ENCODE results near the gene PARP11. TPM values are rescaled to one million over a fixed set of nuclear protein-coding genes. Genes with fewer than 3 reads are reported as not detected.
"Not testable (repeated sequence)": the region's sequence is repeated elsewhere in the genome, so short reads cannot be mapped to it uniquely, and the experiment has no call there.

PARP11 gene
- total RNA-seq, 1 donor from 2014 or later = 4.8 TPM

DNA sequence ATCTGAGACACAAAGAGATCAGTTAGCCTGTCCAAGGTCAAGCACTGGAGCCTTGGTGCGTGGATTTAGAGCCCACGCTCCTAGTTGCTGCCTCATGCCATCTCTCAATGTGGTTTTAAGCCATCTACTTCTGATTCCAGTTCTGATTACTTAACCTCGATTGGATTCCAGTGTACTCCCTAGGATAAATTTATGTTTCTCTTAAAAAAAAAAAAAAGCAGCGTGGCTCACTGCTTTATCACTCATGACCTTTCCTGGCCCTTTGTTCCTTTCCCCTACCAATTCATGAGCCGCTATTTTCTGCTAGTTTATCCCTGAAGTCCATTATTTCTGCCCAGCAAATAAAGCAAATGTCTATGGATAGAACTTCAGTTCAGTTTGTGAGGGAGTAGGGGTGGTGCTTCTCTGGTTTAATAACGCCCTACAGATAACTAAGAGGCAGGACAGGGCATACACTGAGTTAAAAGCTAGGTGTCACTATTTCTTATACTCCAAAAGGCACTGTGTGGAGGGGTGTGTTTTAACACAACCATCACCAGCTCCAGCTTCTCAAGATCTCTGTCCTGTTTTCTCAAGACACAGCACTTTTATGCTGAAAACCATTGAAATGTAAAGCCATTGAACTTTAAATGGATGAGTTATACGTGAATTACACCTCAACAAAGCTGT lies 9.8 kb upstream of the PARP11 start:
- no peak for DNase-seq (ENCODE audit: low spot score)

GRCh38 chr12:3882406-3882805 lies 9.2 kb upstream of the PARP11 start:
- DNase-seq (ENCODE audit: low spot score) (no peak), ATAC-seq (no peak)

More for the DNA sequence above, 9.8 kb upstream of the PARP11 start:
- peak; percentile 82 for ATAC-seq

DNA sequence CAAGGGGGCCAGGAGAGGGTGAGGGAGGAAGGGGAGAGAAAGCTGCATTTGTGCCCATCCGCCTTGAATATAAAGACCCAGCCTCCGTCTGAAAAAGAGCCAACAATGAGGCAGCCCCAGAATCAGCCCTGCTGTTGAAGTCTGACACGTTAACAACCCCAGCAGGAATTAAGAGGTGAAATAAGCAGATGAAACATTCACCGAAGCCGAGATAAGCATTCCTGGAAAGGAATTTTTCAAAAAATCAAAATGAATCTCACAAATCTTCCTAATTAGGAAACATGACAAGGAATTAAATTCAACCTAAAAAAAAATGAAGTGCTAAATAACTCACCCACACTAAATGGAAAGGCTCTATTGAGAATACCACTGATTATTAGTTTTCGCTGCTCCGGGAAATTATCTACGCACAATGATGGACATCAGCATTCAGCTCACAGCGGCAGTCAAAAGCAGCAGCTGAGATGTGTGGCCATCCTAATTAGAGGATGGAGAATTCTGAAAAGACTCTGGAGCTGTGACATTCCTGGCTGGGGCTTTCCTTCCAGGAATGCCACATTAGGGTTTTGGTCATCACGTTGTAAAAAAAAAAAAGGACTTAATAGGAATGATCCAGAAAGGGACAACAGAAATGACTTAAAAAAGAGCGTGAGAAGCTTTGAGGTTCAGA lies 8.2 kb upstream of the PARP11 start:
- DNase-seq (ENCODE audit: low spot score) = no peak

GRCh38 chr12:3879846-3880245 lies 6.6 kb upstream of the PARP11 start:
- no peak for ATAC-seq

More for the DNA sequence above, 8.2 kb upstream of the PARP11 start:
- ATAC-seq = no peak

DNA sequence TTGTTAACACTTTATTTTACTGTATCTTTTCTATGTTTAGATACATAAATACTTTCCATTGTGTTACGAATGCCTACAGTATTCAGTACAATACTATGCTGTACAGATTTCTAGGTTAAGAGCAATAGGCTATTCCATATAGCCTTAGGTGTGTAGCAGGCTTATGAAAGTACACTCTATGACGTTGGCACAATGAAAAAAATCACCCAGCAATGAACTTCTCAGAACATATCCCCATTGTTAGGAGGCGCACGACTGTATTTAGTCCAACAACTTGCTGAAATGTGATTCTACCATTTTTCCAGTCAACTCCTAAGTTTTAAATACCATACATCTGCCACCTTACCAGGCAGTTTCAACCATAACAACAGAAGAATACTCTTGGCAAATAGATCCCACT lies 1.8 kb downstream of the PARP11 start:
- ATAC-seq (no peak), DNase-seq (ENCODE audit: low spot score) (no peak)

More at GRCh38 chr12:3879846-3880245, 6.6 kb upstream of the PARP11 start:
- no peak for DNase-seq (ENCODE audit: low spot score)

DNA sequence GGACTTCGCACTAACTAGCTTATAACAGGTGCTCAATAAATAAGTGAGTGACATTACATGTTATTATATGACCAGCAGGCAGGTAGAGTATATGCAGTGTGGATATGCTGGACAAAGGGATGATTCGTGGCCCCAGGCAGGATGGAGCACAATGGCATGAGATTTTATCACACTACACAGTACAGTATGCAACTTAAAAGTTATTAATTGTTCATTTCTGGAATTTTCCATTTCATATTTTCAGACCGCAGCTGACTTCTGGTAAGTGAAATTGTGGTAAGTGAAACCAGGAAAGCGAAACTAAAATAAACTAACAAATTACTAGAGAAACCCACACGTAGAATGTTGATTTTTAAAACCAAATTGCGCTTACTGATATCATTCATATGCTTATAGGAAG lies 3.3 kb downstream of the PARP11 start:
- DNase-seq (ENCODE audit: low spot score) (no peak), ATAC-seq (no peak)

- ATAC-seq (no peak), DNase-seq (ENCODE audit: low spot score) (no peak)
Measured at GRCh38 chr12:3869433-3869832, 3.8 kb downstream of the PARP11 start.

GRCh38 chr12:3863756-3864155 lies 9.4 kb downstream of the PARP11 start:
- ATAC-seq = no peak

DNA sequence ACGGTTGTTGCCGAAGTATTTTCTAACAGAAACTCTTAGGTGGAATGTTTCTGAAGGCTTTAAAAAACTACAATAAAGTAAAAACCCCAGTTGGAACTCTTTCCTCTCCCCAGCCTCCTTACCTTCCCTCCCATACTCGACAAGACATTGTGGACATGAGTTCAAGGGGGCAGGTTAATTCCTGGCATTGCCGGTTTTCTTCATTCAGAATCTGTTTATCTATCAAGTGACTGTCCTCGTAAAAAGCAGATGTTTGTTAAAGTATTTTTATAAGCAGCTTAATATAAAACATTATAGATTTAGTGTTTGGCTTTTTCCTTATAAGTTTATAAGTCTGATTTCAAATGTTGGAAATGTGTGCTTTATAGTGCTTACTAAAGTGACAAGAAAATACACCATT lies 30.7 kb downstream of the PARP11 start:
- ATAC-seq = no peak
- DNase-seq (ENCODE audit: low spot score) = no peak

More at GRCh38 chr12:3863756-3864155, 9.4 kb downstream of the PARP11 start:
- DNase-seq (ENCODE audit: low spot score) = no peak

- ATAC-seq = no peak
- DNase-seq (ENCODE audit: low spot score) = no peak
Measured at GRCh38 chr12:3841783-3842182, 31.4 kb downstream of the PARP11 start.

DNA sequence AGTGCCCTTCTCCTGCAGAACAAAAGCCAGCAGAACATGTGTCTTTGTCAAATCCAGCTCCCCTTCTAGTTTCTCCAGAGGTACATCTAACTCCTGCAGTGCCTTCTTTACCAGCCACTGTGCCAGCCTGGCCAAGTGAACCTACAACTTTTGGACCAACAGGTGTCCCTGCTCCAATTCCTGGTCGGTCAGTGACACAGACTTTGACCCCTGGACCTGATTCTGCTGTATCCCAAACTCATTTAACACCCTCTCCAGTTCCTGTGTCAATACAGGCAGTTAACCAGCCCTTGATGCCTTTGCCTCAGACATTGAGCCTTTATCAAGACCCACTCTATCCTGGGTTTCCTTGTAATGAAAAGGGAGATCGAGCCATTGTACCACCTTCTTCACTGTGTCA lies 32.4 kb downstream of the PARP11 start:
- ATAC-seq (peak; percentile 96), DNase-seq (ENCODE audit: low spot score) (peak; percentile 71)

GRCh38 chr12:3839745-3840144 lies 33.5 kb downstream of the PARP11 start:
- DNase-seq (ENCODE audit: low spot score); ATAC-seq: not testable (repeated sequence)

GRCh38 chr12:3838701-3839548 lies 34.3 kb downstream of the PARP11 start:
- peak; percentile 35 for ATAC-seq
- DNase-seq (ENCODE audit: low spot score) = not testable (repeated sequence)

- DNase-seq (ENCODE audit: low spot score) (no peak), ATAC-seq (no peak)
Measured at GRCh38 chr12:3838076-3838475, 35.1 kb downstream of the PARP11 start.

- DNase-seq (ENCODE audit: low spot score) (no peak), ATAC-seq (no peak)
Measured at GRCh38 chr12:3837049-3837448, 36.1 kb downstream of the PARP11 start.

- no peak for ATAC-seq
- no peak for DNase-seq (ENCODE audit: low spot score)
Measured at GRCh38 chr12:3836641-3837040, 36.6 kb downstream of the PARP11 start.

DNA sequence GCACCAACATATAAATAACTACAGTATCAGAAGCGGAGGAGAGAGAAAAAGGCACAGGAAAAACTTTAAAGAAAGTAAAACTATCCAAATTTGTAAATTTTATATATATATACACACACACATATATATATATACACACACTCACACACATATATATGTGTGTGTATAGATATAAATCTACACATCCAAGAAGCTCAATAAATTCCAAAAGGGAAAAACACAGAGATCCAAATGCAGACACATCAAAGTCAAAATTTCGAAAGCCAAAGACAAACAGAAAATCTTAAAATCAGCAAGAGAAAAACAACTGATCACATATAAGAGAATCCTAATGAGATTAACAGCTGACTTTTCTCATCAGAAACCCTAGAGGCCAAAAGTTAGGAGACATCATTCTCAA lies 37.3 kb downstream of the PARP11 start:
- DNase-seq (ENCODE audit: low spot score) (no peak), ATAC-seq (no peak)

GRCh38 chr12:3834774-3835173 lies 38.4 kb downstream of the PARP11 start:
- no peak for DNase-seq (ENCODE audit: low spot score)
- no peak for ATAC-seq

GRCh38 chr12:3833670-3834310 lies 39.4 kb downstream of the PARP11 start:
- ATAC-seq = no peak

DNA sequence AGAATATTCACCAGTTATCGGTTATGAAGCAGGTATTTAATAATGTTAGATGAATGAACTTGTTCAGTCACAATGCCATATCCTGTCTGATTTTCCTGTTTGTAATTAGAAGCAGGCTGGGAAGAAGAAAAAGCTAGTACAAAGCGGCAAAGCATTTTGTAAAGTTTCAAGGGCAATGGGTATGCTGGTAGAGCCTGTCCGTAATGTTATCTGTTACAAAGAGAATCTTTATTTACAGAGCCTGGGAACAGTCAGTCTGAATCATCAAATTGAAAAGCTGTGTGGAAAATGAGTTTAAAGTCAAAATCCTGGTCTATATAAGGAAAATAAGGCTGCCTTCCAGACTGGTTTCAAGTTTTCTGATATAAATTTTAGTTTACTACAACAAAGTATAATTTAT lies 40.5 kb downstream of the PARP11 start:
- no peak for DNase-seq (ENCODE audit: low spot score)
- no peak for ATAC-seq

More at GRCh38 chr12:3833670-3834310, 39.4 kb downstream of the PARP11 start:
- DNase-seq (ENCODE audit: low spot score) = no peak

GRCh38 chr12:3828888-3829287 lies 44.3 kb downstream of the PARP11 start:
- no peak for DNase-seq (ENCODE audit: low spot score)
- no peak for ATAC-seq
